Ovary (tissue), 9 donors: ENCODE measurements around the gene CPT1C. TPM values are rescaled to one million over a fixed set of nuclear protein-coding genes. Genes with fewer than 3 reads are reported as not detected.
A peak's percentile ranks its signal among the peaks of the same experiment; 100 is the strongest.

Source experiments
- DNase-seq, 5 donors: peaks; one replicate each; pipeline ENCODE4 v3.0.0-alpha.2; 2019 to 2020
- H3K27ac ChIP-seq, 2 donors: fragments of 200-600 bp; one replicate each; pipeline versions ENCODE4 v1.5.1 to v1.8.0; 2019 to 2022
- H3K27me3 ChIP-seq: fragments of 200-600 bp; one replicate; pipeline ENCODE4 v1.8.0; 2022
- H3K36me3 ChIP-seq: fragments of 200-600 bp; sonication (generic); one replicate; pipeline ENCODE4 v1.5.1; 2019
- H3K4me1 ChIP-seq: one replicate; pipeline ENCODE4 v1.8.1; 2013; ENCODE audit warnings: mild to moderate bottlenecking, moderate library complexity; ENCODE audit not compliant: insufficient read depth
- H3K4me3 ChIP-seq: fragments of 200-600 bp; sonication (generic); one replicate; pipeline ENCODE4 v1.5.1; 2017
- H3K9me3 ChIP-seq, 2 donors: fragments of 200-600 bp in 1 of 2; sonication (generic) in 1 of 2; one replicate each; pipeline versions ENCODE4 v1.5.1 to v1.8.1; 2013 to 2019; ENCODE audit warnings: mild to moderate bottlenecking in 1 of 2, moderate library complexity in 1 of 2
- CTCF ChIP-seq, 3 donors: fragments of 450-650 bp in 2 of 3; fragments of 200-600 bp in 1 of 3; IDR thresholded peaks; one replicate each; pipeline versions ENCODE4 v1.5.1 to v1.8.0; 2016 to 2022; ENCODE audit warnings: antibody characterized with exemption in 3 of 3, mild to moderate bottlenecking in 1 of 3
- EP300 ChIP-seq: sonication (generic); formaldehyde crosslinking; IDR thresholded peaks from one replicate; pipeline ENCODE4 v1.6.1; 2017; ENCODE audit warnings: antibody characterized with exemption
- POLR2A ChIP-seq: fragments of 450-650 bp; IDR thresholded peaks from one replicate; pipeline ENCODE4 v1.6.1; 2017; ENCODE audit warnings: antibody characterized with exemption, mild to moderate bottlenecking, moderate library complexity
- WGBS, 3 donors: extraction: QIAGEN DNeasy Blood & Tissue Kit in 1 of 3; methylation state at CpG; one replicate each; pipeline versions ENCODE4 v1.1.5 to v1.1.7; 2013 to 2017; 5-methylcytosine and 5-hydroxymethylcytosine counted together
- intact Hi-C, 4 donors: fragments of 100-400 bp; cut with DNase I; formaldehyde crosslinking; loops; one replicate each; pipeline versions ENCODE4 v1.11.0 to v1.15.1; 2022 to 2023
- polyA plus RNA-seq, 2 donors: library from polyadenylated mRNA; stranded (reverse); fragments of 200-250 nt in 1 of 2; fragments of 350-450 nt in 1 of 2; fragmentation: Illumina TruSeq in 1 of 2; extraction: RNeasy Lipid Tissue Mini Kit (QIAGEN cat#74804) in 1 of 2; gene quantifications; one replicate each; pipeline ENCODE4 v1.2.3, GENCODE V29; 2013 to 2014
- total RNA-seq, 7 donors: library from RNA; depleted of rRNA in 2 of 7; stranded (reverse); fragments of >200 nt in 2 of 7; fragmentation: NEBNext Ultra II Directional in 3 of 7; extraction: Animal tissue kit (Norgen Biotek cat#: 25700) in 3 of 7; gene quantifications; one replicate each; pipeline versions ENCODE4 v1.1.0 to v1.2.4, GENCODE V29; 2016 to 2023
- donor health status: DM: no; HTN: no; CAD: no; lungs with moderate emphysema.
- donor health status: DM: no; HTN: no; CAD: no.
- donor health status: Bipolar disorder and iron deficiency.
- donor health status: DM: yes; HTN: yes; CAD: no.
- donor health status: DM: no; HTN: no; CAD: no.
- donor health status: DM: yes; HTN: yes; CAD: no.

The CPT1C gene
- total and polyA plus RNA-seq, 9 donors = 4.6 to 25.8 (median 12.9) TPM

GRCh38 chr19:49658566-49659442, 32.1 kb upstream of the CPT1C start:
- no peak for DNase-seq
- Histone ChIP-seq H3K36me3 (no peaks in the 10 kb centered on the region), H3K4me3 (no peak overlapping the region), H3K27ac (no peak overlapping the region), H3K4me1 (no peaks in the 10 kb centered on the region), H3K27me3 (no peaks in the 10 kb centered on the region), H3K9me3 (no peaks in the 10 kb centered on the region)
- intact Hi-C loops = no loop called here
- 85 to 90% (median 87%) methylated on average over 11 to 12 of the region's 12 CpGs for WGBS, 3 donors
- TF ChIP-seq EP300 = no peak
- no peak for TF ChIP-seq CTCF (IDR thresholded peaks at IDR 0.05)
- TF ChIP-seq POLR2A = no peak

- no peak overlapping the region for H3K27ac ChIP-seq
- H3K27me3 ChIP-seq = no peaks in the 10 kb centered on the region
- 78 to 84% (median 81%) methylated on average over 14 to 15 of the region's 15 CpGs for WGBS, 3 donors
- TF ChIP-seq POLR2A (no peak), EP300 (no peak), CTCF (IDR thresholded peaks at IDR 0.05) (no peak)
- intact Hi-C loops = no loop called here
- H3K4me3 ChIP-seq = no peak overlapping the region
- no peak for DNase-seq
- H3K4me1 ChIP-seq = no peaks in the 10 kb centered on the region
- H3K36me3 ChIP-seq = no peaks in the 10 kb centered on the region
- no peaks in the 10 kb centered on the region for H3K9me3 ChIP-seq
Measured at GRCh38 chr19:49660338-49660961, 30.5 kb upstream of the CPT1C start.

GRCh38 chr19:49662011-49662410, 28.9 kb upstream of the CPT1C start:
- no peak overlapping the region for H3K4me3 ChIP-seq
- no peak overlapping the region for H3K27ac ChIP-seq
- H3K4me1 ChIP-seq = peaks cover 4% of the 10 kb centered on the region
- H3K36me3 ChIP-seq = no peaks in the 10 kb centered on the region
- intact Hi-C loops = no loop called here
- TF ChIP-seq CTCF (IDR thresholded peaks at IDR 0.05) = no peak
- TF ChIP-seq EP300 = no peak
- no peak for TF ChIP-seq POLR2A
- 85 to 88% (median 88%) methylated on average over 12 to 16 of the region's 16 CpGs for WGBS, 3 donors
- DNase-seq = peak in 1 of 5 donors; percentile 35
- no peaks in the 10 kb centered on the region for H3K27me3 ChIP-seq
- no peaks in the 10 kb centered on the region for H3K9me3 ChIP-seq

GRCh38 chr19:49663224-49663623, 27.7 kb upstream of the CPT1C start:
- H3K4me1 ChIP-seq = peaks cover 4% of the 10 kb centered on the region
- no peaks in the 10 kb centered on the region for H3K9me3 ChIP-seq
- WGBS, 3 donors = 69 to 81% (median 76%) methylated on average over 12 of the region's 12 CpGs
- intact Hi-C loops = no loop called here
- TF ChIP-seq EP300 (no peak), POLR2A (no peak), CTCF (IDR thresholded peaks at IDR 0.05) (no peak)
- no peak overlapping the region for H3K27ac ChIP-seq
- no peaks in the 10 kb centered on the region for H3K36me3 ChIP-seq
- H3K4me3 ChIP-seq = no peak overlapping the region
- no peaks in the 10 kb centered on the region for H3K27me3 ChIP-seq
- no peak for DNase-seq
